ENCODE measurements around the gene PAM. TPM values are rescaled to one million over a fixed set of nuclear protein-coding genes. Genes with fewer than 3 reads are reported as not detected.

The PAM gene
- total RNA-seq, 4 donors from 2014 or later = 41.5 to 92.8 (median 48.2) TPM

- H3K27ac ChIP-seq = no peak overlapping the region
- 84% methylated on average over 4 of the region's 4 CpGs for WGBS
- H3K4me3 ChIP-seq = no peak overlapping the region
- no peak for DNase-seq (ENCODE audit: low spot score in 2 of 2)
- no peaks in the 10 kb centered on the region for H3K9me3 ChIP-seq
- no peaks in the 10 kb centered on the region for H3K36me3 ChIP-seq
- H3K4me1 ChIP-seq = no peaks in the 10 kb centered on the region
- H3K27me3 ChIP-seq = no peaks in the 10 kb centered on the region
- TF ChIP-seq CTCF (IDR thresholded peaks at IDR 0.05) (no peak), POLR2AphosphoS5 (IDR thresholded peaks at IDR 0.05) (no peak), POLR2A (IDR thresholded peaks at IDR 0.05) (no peak), EP300 (IDR thresholded peaks at IDR 0.05) (no peak)
These were observed 53.9 kb downstream of the PAM start for GRCh38 chr5:102809033-102809432.

DNA sequence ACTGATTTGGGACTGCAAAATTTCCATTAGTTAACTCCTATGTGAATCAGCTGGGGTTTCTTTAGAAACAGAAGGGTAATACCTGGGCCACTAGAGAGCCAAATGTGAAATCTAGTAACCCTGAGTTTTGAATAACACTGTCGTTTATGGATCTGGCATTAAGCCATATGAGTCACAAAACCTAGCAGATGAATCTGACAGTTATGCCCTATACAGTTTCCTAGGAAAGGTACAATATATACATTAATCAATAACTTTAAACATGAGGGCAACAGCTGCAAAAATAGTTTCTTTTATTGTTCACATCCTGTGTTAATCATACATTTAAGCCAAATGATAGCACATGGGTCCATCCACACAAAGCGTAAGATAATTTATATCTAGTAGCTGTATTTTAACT is 56.9 kb downstream of the PAM start:
- TF ChIP-seq EP300 (IDR thresholded peaks at IDR 0.05) (no peak), POLR2AphosphoS5 (IDR thresholded peaks at IDR 0.05) (no peak), CTCF (IDR thresholded peaks at IDR 0.05) (no peak), POLR2A (IDR thresholded peaks at IDR 0.05) (no peak)
- 54% methylated on average over 2 of the region's 2 CpGs for WGBS
- Histone ChIP-seq H3K36me3 (no peaks in the 10 kb centered on the region), H3K9me3 (no peaks in the 10 kb centered on the region), H3K4me1 (peaks cover 10% of the 10 kb centered on the region), H3K4me3 (no peak overlapping the region), H3K27ac (no peak overlapping the region), H3K27me3 (no peaks in the 10 kb centered on the region)
- no peak for DNase-seq (ENCODE audit: low spot score in 2 of 2)

DNA sequence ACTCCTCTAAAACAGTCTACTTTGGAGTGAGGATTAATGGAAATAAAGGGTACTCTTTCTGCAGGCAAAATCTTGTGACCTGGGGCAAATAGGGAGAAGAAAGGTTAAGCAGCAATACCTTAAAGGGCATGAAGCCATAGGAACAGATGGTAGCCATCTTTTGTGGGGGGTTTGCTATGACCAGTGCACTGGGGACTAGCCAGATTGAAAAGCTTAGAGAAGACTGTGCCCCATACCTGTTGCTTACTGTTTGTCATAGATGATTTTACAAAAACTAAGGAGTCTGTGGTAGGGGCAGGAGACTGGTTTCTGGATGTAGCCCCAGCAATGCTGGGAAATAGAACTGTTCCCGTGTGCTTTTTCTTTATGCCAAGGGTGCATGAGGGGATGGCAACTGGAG is 58.6 kb downstream of the PAM start:
- no peak for DNase-seq (ENCODE audit: low spot score in 2 of 2)
- H3K4me3 ChIP-seq = no peak overlapping the region
- no peak overlapping the region for H3K27ac ChIP-seq
- 7% methylated on average over 1 of the region's 1 CpG for whole genome bisulfite sequencing
- no peaks in the 10 kb centered on the region for H3K9me3 ChIP-seq
- TF ChIP-seq EP300 (IDR thresholded peaks at IDR 0.05) (no peak), POLR2A (IDR thresholded peaks at IDR 0.05) (no peak), POLR2AphosphoS5 (IDR thresholded peaks at IDR 0.05) (no peak), CTCF (IDR thresholded peaks at IDR 0.05) (no peak)
- peaks cover 10% of the 10 kb centered on the region for H3K4me1 ChIP-seq
- H3K36me3 ChIP-seq = no peaks in the 10 kb centered on the region
- H3K27me3 ChIP-seq = no peaks in the 10 kb centered on the region

DNA sequence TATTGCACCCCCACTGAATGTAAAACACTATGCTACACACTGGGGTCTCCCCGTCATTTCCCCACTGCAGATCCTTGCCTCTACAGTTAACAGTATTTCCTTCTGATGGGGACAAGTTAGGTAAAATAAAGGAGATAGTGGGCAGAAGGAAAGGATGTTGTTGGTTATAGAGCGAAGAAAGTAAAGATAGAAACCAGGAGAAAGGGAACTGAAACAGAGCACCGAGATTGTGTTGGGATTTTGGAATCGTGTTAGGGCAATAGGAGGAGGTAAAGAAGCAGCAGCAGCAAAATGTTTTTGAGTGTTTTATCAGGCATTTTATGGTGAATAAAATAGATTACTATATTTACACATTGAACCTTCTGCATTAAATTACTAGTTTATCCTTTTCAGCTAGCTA is 60.0 kb downstream of the PAM start:
- no peaks in the 10 kb centered on the region for H3K9me3 ChIP-seq
- H3K4me3 ChIP-seq = no peak overlapping the region
- TF ChIP-seq POLR2A (IDR thresholded peaks at IDR 0.05) (no peak), EP300 (IDR thresholded peaks at IDR 0.05) (no peak), POLR2AphosphoS5 (IDR thresholded peaks at IDR 0.05) (no peak), CTCF (IDR thresholded peaks at IDR 0.05) (no peak)
- 58% methylated on average over 4 of the region's 4 CpGs for WGBS
- DNase-seq (ENCODE audit: low spot score in 2 of 2) = no peak
- no peak overlapping the region for H3K27ac ChIP-seq
- H3K36me3 ChIP-seq = no peaks in the 10 kb centered on the region
- no peaks in the 10 kb centered on the region for H3K27me3 ChIP-seq
- peaks cover 10% of the 10 kb centered on the region for H3K4me1 ChIP-seq

DNA sequence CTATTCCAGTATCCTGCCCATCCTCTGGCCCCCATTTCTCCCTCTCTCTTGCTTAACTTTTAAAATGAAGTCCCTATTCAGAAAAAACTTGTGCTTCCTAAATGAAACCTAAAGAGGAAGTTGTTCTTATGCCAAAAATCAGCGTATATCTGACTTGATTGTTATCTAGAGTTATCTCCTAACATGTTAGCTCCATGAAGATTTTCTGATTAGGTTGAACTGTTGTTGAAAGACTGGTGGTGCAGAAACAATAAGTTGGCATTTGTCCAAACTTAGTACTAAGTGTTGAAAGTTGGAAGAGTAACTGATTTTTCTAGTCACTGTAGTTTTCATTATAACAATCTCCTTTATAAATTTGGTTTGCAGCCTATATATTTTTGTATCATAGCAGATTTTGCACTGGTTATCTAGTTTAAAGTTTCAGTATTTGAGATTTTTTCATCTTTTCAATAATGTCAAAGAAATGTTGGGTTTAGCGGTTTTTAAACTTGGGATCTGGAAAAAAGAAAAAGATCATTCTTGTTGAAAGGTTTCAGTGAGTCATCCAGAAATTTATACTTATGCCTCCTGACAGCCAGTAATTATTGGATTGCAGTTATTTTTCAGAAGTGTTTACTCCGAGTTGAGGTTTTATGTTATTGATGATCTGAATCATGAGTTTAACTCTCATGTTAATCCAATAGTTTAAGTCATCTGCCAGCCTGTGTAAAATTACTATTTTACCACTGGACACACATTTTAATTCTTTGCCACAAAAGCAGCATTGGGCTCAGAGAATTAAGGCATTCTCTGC is 60.6 kb downstream of the PAM start:
- no peaks in the 10 kb centered on the region for H3K36me3 ChIP-seq
- no peak for DNase-seq (ENCODE audit: low spot score in 2 of 2)
- no peak overlapping the region for H3K27ac ChIP-seq
- peaks cover 10% of the 10 kb centered on the region for H3K4me1 ChIP-seq
- H3K9me3 ChIP-seq = no peaks in the 10 kb centered on the region
- TF ChIP-seq EP300 (IDR thresholded peaks at IDR 0.05) = no peak
- TF ChIP-seq POLR2A (IDR thresholded peaks at IDR 0.05) = no peak
- TF ChIP-seq CTCF (IDR thresholded peaks at IDR 0.05) = no peak
- no peak for TF ChIP-seq POLR2AphosphoS5 (IDR thresholded peaks at IDR 0.05)
- no peak overlapping the region for H3K4me3 ChIP-seq
- no peaks in the 10 kb centered on the region for H3K27me3 ChIP-seq
- WGBS = 49% methylated on average over 3 of the region's 3 CpGs
